HG03457 (cell line): Measurements from ENCODE around the gene KIF16B.

Source experiments
- ATAC-seq: cut with Tn5 transposase; IDR thresholded peaks from one replicate; pipeline ENCODE4 v1.9.1; 2021; ENCODE audit warnings: moderate number of reproducible peaks; ENCODE audit not compliant: unreplicated experiment

Gene KIF16B

DNA sequence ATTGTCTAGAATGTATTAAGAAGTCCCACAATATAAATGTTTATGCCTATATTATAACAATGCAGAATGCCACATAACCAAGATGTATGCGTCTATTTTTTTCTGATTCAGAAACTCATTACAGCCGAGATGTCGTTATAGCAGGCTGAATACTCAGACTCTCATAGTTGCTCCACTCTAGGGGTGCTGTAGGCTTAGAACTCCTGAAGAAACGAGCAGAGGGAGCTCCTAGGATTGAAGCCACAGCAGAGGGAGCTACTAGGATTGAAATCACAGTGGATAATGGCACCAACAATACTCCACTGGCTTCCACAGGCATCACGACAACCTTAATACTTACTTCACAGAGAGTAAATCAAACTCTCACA lies 208.9 kb downstream of the KIF16B start:
- no peak for ATAC-seq

DNA sequence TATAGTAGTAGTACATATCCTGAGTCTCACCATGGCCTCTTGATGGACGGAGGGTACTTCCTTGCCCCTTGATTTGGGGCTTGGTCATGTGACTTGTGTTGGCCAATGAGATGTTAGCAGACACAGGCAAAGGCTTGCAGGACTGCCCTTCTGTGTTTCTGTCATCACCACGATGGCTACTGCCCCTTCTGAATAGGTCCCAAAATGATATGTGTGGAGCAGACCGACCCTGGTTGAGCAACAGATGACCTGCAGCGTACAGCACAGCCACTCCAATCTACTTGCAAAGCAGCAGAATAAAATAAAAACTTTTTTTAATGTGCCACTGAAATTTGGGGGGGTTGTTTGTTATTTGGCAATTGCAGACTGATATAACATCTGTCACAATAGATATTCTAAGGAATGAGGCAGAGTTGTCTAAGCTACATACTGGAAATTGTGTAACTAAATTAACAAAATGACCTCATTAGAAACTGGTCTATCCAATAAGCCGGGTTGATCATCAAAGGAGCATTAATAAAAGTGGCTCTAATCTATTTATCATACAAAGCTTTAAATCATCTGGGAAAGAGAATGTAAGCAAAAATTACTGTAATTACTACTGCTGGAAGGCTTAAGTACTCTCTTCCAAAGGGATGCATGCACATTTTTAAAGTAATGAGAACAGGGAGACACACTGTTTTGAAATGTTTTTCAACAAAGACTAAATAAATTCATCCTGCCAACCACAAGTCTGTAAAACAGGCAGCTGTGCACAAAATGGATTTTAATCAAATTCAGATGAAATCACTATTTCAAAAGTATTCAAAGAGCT lies 209.5 kb downstream of the KIF16B start:
- ATAC-seq: no peak

DNA sequence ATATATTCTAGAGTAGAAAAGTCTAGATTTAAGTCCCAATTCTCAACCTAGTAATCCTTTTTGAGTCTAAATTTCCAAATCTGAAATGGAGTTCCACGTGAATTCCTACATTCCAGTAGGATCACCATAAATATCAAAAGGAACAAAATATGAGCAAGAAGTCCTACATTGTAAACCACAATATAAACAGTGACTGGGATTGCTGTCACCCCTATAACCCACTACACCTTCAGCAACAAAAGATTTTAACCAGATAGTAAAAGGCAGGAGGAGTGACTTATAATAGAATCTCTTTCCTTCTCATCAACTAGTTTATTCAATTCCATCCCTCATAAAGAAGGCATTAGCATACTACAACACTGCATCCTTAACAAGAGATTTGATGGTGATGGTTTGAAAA lies 210.6 kb downstream of the KIF16B start:
- ATAC-seq: no peak

DNA sequence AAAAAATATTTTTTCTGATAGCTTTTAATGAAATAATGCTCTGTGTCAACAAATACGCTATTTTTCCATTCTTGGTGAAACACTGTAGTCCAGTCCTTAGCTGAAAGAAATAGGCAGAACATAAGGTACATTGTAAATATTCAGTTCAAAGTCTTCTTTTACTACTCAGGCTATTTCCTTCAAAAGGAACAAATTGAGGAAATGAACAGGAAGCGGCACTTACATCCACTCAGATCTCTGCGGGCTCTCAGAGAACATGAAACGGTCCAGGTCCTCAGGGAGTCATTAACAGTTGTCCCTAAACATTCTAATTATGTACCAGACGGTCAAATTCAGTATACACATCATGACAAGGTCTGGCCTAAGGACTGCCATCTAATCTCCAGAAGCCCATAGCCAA lies 212.6 kb downstream of the KIF16B start:
- no peak for ATAC-seq

DNA sequence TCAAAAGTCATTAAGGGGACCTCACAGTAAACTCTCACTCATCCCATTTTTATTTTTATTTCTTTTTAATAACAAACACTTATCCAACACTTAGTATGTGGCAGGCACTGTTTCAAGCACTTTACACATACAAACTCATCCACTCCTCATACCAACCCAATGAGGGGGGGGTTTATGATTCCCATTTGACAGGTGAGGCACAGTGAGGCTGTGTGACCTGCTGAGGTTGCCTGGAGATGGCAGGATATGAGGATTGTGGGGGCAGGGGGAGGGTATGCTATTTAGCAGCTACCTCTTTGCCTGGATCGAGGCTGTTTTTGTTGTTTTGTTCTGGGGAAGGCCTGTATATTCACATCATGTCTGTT lies 219.8 kb downstream of the KIF16B start:
- ATAC-seq: no peak

DNA sequence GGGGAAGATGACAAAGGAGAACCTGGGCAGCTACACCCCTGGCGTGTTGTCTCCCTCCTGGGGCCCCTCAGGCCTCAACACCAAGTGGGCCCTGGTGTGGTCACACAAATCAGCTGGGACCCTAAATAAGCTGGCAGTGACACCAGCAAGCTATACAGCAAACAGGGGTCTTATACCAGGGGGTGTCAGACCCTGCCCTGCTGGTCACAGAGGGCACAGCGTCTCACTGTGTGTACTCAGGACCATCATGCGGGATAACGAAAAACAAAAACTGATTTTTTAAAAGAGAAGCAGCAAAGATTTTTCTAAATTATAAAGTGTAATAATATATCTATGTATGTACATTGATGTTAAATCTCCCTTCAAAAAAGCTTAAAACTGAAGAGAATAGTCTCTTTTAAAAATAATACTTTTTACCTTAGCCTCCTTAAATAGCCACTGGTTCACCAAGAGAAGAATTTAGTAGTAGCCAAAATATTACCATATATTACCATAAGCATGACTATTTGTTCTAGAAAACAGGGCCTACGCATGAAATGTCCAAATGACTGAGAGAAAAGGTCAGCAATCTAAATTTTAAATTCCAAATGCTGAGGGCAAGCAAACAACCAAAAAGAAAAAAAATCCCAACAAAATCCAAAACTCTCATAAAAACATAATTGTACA lies 220.4 kb downstream of the KIF16B start:
- ATAC-seq: no peak

DNA sequence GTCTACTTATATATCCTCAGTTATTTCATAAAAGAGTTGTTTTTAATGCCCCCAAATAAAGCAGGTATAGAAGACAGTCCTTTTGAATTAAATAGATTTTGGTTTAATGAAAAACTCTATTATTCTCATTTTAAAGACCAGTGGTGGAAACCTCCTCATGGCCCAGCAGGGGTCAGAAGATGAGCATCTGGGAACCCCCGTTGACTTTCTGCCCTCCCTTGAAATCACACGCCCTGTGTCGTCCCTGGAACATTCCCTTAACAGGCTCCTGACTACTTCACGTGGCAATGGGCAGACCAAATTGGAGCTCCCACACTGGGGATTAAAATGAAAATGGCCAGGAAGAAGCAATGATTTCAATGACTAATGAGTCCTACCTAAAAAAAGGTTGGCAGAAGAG lies 220.9 kb downstream of the KIF16B start:
- ATAC-seq: no peak

DNA sequence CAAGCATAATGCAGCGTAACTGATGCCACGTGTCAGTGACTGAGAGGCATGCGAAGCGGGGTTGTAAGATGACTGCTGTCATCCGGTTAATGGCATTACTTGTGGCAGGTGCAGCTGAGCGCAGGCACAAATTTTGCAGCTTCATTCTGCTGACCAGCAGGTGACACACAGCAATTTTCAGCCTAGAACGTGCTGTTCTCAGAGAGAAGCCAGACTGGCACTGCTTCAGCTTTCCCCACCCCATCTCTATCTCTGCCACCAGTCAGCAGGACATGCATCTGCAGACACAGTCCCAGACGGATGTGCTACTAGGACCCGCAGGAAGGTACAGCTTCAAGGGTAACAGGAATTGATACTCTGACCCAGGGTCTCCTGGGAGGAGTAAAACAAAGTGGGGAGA lies 221.8 kb downstream of the KIF16B start:
- ATAC-seq: no peak

DNA sequence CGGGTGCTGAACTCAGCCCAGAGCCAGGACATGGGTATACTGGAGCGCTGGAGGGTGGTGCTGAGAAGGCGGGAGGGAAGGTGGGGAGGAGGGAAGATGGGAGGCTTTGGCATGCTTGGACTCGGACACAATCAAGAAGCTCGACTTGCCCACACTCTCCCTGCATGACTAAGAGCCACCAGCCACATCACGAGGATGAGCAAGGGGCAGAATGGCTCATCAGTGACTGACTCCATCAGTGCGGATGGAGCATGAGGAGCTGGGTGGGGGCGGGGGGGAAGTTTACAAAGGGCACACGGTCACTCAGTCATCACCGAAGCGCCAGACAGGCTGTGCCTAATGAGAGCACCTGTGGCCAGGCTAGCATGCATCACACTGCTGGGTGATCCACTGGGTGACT lies 222.8 kb downstream of the KIF16B start:
- no peak for ATAC-seq

DNA sequence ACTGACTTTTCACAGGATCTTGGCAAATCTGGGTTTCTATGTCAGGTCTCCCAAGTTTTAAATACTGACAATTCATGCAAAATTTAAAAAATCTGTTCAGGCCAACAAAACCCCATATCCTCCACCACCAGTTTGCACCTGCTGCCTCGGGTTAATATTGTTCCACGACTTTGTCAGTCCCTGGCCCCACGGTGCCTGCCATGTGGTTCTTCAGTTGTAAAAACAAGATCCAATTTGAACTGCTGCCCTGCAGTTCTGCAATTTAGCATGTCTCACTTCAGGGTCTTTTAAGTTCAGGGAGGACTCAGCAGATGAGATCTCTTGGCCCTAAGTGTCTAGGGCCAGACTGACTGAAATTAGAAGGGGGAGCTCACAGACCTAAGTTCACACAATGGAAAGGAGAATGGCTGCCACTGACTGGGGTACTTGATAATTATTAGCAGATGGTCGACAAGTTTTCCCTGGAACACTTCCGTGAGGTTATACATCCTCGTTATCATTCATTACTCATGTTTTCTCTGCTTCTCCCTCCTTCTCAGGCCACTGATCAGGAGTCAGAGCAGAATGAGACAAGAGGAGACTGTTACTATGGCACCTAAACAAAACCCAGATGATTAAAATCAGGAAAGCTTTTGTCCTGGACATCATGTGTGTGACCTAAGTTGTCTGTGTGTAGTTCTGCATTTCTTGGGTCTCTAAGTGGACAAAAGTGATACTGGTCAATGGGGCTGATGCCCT lies 223.6 kb downstream of the KIF16B start:
- ATAC-seq: no peak

DNA sequence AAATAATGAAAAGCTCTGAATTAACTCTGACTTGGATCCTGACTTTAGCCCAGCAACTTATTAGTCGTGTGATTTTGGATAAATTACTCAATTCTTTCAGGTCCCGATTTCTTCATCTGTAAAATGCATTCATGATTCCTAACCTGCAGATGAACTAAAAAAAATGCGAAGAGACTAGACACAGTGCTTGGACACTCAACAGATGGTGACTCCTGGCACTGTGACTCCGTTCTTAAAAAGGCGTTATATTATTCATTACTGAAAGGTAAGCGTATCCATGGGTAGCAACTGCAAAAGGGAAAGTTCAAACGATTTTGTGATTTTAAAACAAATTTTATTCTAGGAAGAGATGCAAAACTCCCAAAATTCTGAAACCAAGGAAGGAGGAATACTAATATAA lies 226.3 kb downstream of the KIF16B start:
- ATAC-seq: no peak

DNA sequence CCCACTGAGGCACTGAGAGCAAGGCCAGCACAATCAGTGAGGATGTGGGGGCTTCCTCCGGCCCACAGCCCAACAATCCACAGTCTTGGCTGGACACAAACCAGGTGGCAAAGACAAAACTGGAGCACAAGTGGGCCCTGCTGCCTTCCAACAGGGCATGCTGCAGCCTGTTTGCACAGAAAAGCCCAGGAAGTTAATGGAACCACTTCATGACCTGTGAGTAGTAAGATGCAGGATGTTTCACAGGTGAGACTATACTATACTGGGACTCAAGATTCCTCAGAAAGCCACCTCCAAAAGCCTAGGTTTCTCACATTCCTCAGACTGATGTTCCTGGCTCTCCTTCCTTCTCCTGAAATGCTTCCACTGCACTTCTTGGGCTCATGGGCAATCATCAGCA lies 235.5 kb downstream of the KIF16B start:
- ATAC-seq: no peak

DNA sequence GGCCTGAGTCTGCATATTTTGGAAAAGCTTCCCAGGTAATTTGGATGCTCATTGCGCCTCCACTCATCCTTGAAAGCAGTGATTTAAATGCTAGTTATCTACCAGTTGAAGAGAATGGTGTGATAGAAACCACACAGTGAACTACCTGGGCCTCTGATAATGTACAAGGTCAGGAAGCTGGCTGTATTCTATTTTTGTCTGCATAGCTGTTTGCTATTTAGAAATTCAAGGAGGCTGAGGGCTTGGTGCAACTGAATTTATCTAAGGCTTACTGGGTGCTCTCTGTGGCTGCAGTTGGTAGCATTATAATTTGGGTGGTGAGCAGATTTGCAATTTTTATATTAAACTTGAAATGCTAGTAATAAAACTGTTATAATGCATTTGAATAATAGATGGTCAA lies 245.6 kb downstream of the KIF16B start:
- ATAC-seq: no peak

DNA sequence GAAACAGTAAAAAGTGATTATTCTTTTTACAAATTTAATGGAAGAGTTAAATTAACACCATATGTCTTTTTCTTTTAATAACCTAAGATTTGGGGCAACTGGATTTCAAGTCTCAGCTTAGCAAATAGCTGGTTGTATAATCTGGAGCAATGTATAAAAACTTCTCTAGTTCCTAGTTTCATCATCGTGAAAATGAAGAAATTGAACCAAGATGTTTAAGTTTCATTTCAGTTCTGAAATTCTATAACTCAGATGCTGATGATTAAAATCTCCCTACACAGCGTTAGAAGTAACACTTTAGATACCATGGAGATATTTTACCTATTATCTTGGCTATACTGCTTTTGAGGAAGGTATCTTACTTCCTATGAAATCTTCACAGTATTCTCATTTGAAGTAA lies 252.0 kb downstream of the KIF16B start:
- no peak for ATAC-seq

DNA sequence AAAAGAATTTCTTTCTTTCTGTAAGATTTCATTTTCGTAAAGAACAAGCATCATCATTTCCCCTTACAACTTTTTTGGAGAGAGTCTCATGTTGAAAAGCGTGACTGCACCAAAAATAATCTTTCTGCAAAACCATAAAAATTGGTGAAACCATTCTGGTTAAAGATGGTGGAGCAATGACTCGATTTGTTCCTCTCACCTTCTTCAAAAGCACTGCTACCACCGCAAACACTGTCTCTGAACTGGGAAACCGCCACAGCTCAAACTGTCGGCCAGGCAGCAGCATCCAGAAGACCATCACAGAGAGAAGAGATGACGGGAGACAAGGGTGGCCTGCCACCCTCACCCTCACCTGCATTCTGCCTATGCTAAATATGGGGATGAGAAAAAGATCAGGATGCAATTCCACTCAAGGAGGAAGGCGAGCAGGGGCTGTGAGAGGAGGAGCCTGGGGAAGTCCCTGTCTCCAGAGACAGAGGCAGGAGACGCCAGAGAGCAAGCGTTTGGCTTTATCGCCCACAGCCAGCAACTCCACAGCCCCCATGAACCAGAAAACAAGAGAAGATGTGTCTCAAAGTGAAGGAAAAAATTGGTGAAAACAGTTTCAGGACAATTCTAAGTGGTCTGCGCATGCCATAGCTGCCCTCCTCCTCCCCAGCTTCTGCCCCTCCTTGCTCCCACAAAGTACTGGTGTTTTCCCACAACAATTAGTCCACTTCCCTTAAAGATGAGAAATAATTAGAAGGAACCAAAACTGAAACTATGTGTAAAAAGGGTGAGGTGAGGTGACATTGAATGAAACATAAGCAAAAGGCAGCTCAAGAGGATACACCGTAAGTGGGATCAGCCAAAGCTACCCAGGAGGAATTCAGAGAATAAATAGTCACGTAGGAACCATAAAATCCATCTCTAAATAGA lies 255.5 kb downstream of the KIF16B start:
- ATAC-seq: no peak

DNA sequence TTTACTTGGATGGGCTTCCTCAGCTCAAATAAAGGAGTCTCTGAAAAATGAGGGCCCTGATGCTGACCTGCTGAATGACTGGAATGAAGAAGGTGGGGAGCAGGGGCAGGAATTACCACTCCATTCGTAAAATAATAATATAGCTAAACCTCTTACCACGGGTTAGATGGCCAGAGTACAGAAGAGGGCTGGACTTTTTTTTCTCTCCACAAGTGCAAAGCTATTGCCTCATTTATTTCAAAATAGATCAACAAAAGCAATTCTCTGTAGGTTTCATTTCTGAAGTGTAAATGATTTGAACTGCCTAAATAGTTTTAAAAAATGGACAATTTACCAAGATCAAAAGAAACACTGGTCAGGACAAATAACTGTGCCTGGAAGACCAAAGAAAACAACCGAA lies 256.7 kb downstream of the KIF16B start:
- ATAC-seq: no peak

DNA sequence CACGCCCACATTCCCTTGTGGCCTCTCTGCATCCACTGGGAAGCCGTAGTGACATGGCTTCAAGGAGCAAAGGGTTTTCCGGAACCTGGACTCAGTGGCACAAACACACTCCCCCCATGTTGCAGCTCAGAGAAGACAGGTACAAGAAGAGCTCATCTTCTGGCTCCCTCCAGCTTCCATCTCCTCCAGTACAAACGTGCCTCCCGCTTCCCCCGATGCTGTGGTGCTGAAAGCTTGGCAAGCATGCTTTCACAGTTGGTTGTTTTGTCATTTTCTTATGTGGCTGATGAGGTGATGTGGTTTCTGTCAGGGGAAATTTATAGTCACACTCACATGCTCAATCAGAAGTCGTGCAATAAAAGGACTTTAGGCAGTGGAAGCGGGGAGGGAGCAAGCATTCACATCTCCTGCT lies 258.5 kb downstream of the KIF16B start:
- no peak for ATAC-seq

DNA sequence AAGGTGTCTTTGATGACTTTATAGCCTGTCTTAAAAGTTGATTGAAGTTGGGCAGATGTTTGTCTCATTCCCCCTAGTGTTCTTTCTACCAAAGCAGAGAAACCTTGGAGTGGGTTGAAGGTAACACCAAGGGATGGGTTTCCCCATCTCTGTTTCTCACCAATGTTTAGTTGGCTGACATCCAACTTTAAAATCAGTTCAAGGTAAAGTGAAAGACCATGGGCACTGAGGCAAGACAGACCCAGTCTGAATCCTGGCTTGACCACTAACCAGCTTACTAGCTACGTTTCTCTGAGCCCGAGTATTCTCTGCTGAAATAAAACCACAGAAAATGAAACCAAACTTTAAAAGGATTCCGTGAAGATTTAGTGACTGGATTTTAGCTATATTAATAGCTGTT lies 258.9 kb downstream of the KIF16B start:
- no peak for ATAC-seq

DNA sequence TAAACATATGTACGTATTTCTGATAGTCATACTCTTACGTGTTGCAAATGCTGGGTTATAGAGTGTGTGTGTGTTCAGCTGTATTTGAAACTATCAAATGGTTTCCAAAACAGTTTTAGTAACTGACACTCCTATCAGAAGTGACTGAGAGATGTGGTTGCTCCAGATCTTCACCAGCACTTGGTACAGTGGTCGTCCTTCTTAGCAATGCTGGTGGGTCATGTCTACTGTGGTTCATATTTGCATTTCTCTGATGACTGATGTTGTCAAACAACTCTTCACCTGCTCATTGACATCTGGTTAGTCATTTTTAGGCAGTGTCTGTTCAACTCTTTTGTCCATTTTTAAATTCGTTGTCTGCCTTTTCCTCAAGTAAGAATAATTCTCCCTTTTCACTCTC lies 259.3 kb downstream of the KIF16B start:
- ATAC-seq: no peak

DNA sequence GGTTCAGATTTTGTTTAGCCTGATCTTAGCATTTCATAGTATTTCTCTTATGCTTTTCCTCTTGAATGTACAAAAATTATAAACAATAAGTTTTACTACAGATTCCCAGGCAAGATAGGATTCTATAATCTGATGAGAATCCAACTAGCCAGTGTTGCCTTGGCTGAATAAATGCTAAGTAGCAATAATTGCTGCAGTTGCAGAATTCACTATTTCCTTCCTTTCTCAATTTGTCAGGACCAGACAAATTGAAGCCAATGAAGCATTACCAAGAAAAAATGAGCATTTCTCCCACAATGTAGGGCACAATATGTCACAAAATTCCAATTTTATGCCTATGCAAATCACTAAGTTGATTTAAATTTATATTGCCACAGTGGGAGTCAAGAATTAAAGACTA lies 260.2 kb downstream of the KIF16B start:
- ATAC-seq: no peak

DNA sequence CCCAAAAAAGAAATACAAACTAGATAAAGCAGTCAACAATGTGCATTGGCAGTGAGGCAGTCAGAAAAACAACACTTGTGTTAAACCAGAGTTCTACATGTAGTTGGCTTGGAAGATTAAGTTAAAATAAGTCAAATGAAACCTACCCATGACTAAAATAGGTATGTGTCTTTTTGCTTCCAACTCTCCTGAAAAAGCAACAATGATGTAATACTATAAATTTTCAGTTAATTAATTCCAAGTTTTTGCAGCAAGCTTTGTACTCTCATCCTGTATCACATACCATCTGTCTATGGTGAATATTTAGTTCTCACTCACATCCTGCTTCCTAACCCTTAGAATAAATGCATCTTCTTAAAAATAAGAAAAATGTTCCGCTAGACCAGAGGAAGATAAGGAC lies 261.5 kb downstream of the KIF16B start:
- no peak for ATAC-seq
